Raji (cell line): ENCODE measurements around the gene IMP4.

Experiments used
- POLR2A ChIP-seq: IDR thresholded peaks from 2 replicates; pipeline ENCODE4 v1.6.1; 2011; ENCODE audit warnings: low read depth, low read length, control low read depth; ENCODE audit not compliant: insufficient read depth

The IMP4 gene

GRCh38 chr2:130342533-130343275, at the start of gene IMP4:
Gene IMP4, plus strand, starts transcription at chr2:130342897. Its CDS starts 36 bp downstream, at chr2:130342933.
- TF ChIP-seq POLR2A, result peak; percentile 76

GRCh38 chr2:130300258-130300969, 42.3 kb upstream of the IMP4 start:
- TF ChIP-seq POLR2A, result no peak

- TF ChIP-seq POLR2A, result no peak
These were observed 41.7 kb upstream of the IMP4 start for GRCh38 chr2:130300970-130301348.

GRCh38 chr2:130302164-130302886, 40.4 kb upstream of the IMP4 start:
- TF ChIP-seq POLR2A, result no peak

GRCh38 chr2:130303169-130303568, 39.5 kb upstream of the IMP4 start:
- TF ChIP-seq POLR2A, result no peak

GRCh38 chr2:130304726-130305125, 38.0 kb upstream of the IMP4 start:
- no peak for TF ChIP-seq POLR2A

GRCh38 chr2:130307850-130308249, 34.8 kb upstream of the IMP4 start:
- TF ChIP-seq POLR2A, result no peak

GRCh38 chr2:130310881-130311280, 31.8 kb upstream of the IMP4 start:
- no peak for TF ChIP-seq POLR2A

GRCh38 chr2:130313812-130314334, 28.8 kb upstream of the IMP4 start:
- no peak for TF ChIP-seq POLR2A

GRCh38 chr2:130314377-130314776, 28.3 kb upstream of the IMP4 start:
- TF ChIP-seq POLR2A, result no peak

GRCh38 chr2:130316596-130316995, 26.1 kb upstream of the IMP4 start:
- TF ChIP-seq POLR2A, result no peak

- no peak for TF ChIP-seq POLR2A
These were observed 23.8 kb upstream of the IMP4 start for GRCh38 chr2:130318906-130319305.

- TF ChIP-seq POLR2A, result no peak
These were observed 23.2 kb upstream of the IMP4 start for GRCh38 chr2:130319536-130319935.

GRCh38 chr2:130327703-130328527, 14.8 kb upstream of the IMP4 start:
- TF ChIP-seq POLR2A, result no peak

- TF ChIP-seq POLR2A, result no peak
These were observed 14.0 kb upstream of the IMP4 start for GRCh38 chr2:130328710-130329109.
